CD14-positive monocyte (primary cell): ENCODE data around the gene RASGRF2. TPM values are rescaled to one million over a fixed set of nuclear protein-coding genes. Genes with fewer than 3 reads are reported as not detected.

Experiments
- DNase-seq, 3 donors: peaks; one replicate each; pipeline ENCODE4 v3.0.0-alpha.2; 2011 to 2022
- H2AFZ ChIP-seq: 2 replicates; pipeline ENCODE4 v1.6.0; 2012; ENCODE audit warnings: mild to moderate bottlenecking, low read depth, low read length, inconsistent platforms; ENCODE audit not compliant: insufficient read depth, poor library complexity, severe bottlenecking
- H3K27ac ChIP-seq, 2 donors: 1 replicate in 1 of 2; 2 replicates in 1 of 2; pipeline ENCODE4 v1.5.1; 2012 to 2013; ENCODE audit warnings: low read length in 2 of 2, control low read depth in 1 of 2, inconsistent platforms in 1 of 2, low read depth in 1 of 2, mild to moderate bottlenecking in 1 of 2
- H3K27me3 ChIP-seq, 2 donors: one replicate each; pipeline versions ENCODE4 v1.6.0 to v1.6.1; 2011 to 2013; ENCODE audit warnings: low read length in 2 of 2; ENCODE audit not compliant: control insufficient read depth in 2 of 2, insufficient read depth in 2 of 2
- H3K36me3 ChIP-seq, 2 donors: replicated peaks in 1 of 2; 1 replicate in 1 of 2; 2 replicates in 1 of 2; pipeline versions ENCODE4 v1.5.1 to v1.6.1; 2012 to 2013; ENCODE audit warnings: low read length in 2 of 2, control low read depth in 1 of 2, inconsistent platforms in 1 of 2, mild to moderate bottlenecking in 1 of 2; ENCODE audit not compliant: insufficient read depth in 2 of 2, control insufficient read depth in 1 of 2
- H3K4me1 ChIP-seq, 2 donors: 1 replicate in 1 of 2; 2 replicates in 1 of 2; pipeline versions ENCODE4 v1.5.1 to v1.6.1; 2012 to 2013; ENCODE audit warnings: low read length in 2 of 2, control low read depth in 1 of 2, inconsistent platforms in 1 of 2, mild to moderate bottlenecking in 1 of 2, moderate library complexity in 1 of 2; ENCODE audit not compliant: insufficient read depth in 2 of 2, control insufficient read depth in 1 of 2
- H3K4me2 ChIP-seq: replicated peaks from 2 replicates; pipeline ENCODE3; 2012; ENCODE audit warnings: low read length, moderate library complexity, mild to moderate bottlenecking; ENCODE audit not compliant: poor library complexity, severe bottlenecking; ENCODE audit errors: extremely low read depth
- H3K4me3 ChIP-seq, 3 experiments: fragments of 200-600 bp in 1 of 3; sonication (generic) in 1 of 3; replicated peaks in 1 of 3; 1 replicate in 2 of 3; 2 replicates in 1 of 3; pipeline ENCODE4 v1.5.1; 2011 to 2013; ENCODE audit warnings: low read length in 3 of 3, mild to moderate bottlenecking in 3 of 3, control low read depth in 2 of 3, low read depth in 2 of 3, inconsistent platforms in 1 of 3, moderate library complexity in 1 of 3
- H3K79me2 ChIP-seq: 2 replicates; pipeline ENCODE4 v1.6.0; 2012; ENCODE audit warnings: mild to moderate bottlenecking, control low read depth, inconsistent platforms, low read length, moderate library complexity; ENCODE audit not compliant: insufficient read depth
- H3K9ac ChIP-seq: 2 replicates; pipeline ENCODE4 v1.6.0; 2017; ENCODE audit warnings: low read length, mild to moderate bottlenecking; ENCODE audit not compliant: insufficient read depth, poor library complexity, severe bottlenecking
- H3K9me3 ChIP-seq, 2 donors: replicated peaks in 1 of 2; 1 replicate in 1 of 2; 2 replicates in 1 of 2; pipeline versions ENCODE4 v1.5.1 to v1.6.1; 2012 to 2013; ENCODE audit warnings: low read length in 2 of 2, control low read depth in 1 of 2; ENCODE audit not compliant: control insufficient read depth in 1 of 2, insufficient read depth in 1 of 2
- H4K20me1 ChIP-seq: 2 replicates; pipeline ENCODE4 v1.6.0; 2012; ENCODE audit warnings: mild to moderate bottlenecking, low read length, control low read depth, moderate library complexity; ENCODE audit not compliant: insufficient read depth
- H3K27ac Mint-ChIP-seq, 7 donors: one replicate each; pipeline ENCODE4 v1.8.0; 2020; ENCODE audit warnings: mild to moderate bottlenecking in 7 of 7, mixed read lengths in 7 of 7, moderate library complexity in 6 of 7, inconsistent platforms in 2 of 7
- H3K27me3 Mint-ChIP-seq, 3 donors: one replicate each; pipeline ENCODE4 v1.8.0; 2021 to 2022; ENCODE audit warnings: low read depth in 3 of 3, mild to moderate bottlenecking in 3 of 3, mixed read lengths in 3 of 3, moderate library complexity in 3 of 3, inconsistent platforms in 1 of 3
- H3K36me3 Mint-ChIP-seq, 2 donors: one replicate each; pipeline ENCODE4 v1.8.0; 2020; ENCODE audit warnings: mixed read lengths in 2 of 2, inconsistent platforms in 1 of 2, mild to moderate bottlenecking in 1 of 2
- H3K4me1 Mint-ChIP-seq: one replicate; pipeline ENCODE4 v1.8.0; 2020; ENCODE audit warnings: mild to moderate bottlenecking, mixed read lengths
- H3K4me3 Mint-ChIP-seq, 2 donors: one replicate each; pipeline ENCODE4 v1.8.0; 2020; ENCODE audit warnings: mild to moderate bottlenecking in 2 of 2, mixed read lengths in 2 of 2, moderate library complexity in 1 of 2
- H3K9me3 Mint-ChIP-seq, 7 donors: one replicate each; pipeline ENCODE4 v1.8.0; 2020 to 2022; ENCODE audit warnings: mixed read lengths in 7 of 7, mild to moderate bottlenecking in 6 of 7, moderate library complexity in 6 of 7, inconsistent platforms in 2 of 7
- WGBS: methylation state at CpG from one replicate; pipeline ENCODE4 v1.1.5; 2013; ENCODE audit warnings: missing lambda C conversion rate; ENCODE audit not compliant: insufficient coverage; 5-methylcytosine and 5-hydroxymethylcytosine counted together
- intact Hi-C, 2 donors: fragments of 100-400 bp; cut with micrococcal nuclease; formaldehyde crosslinking; loops; one replicate each; pipeline versions ENCODE4 v1.15.0 to v1.15.1; 2023
- polyA plus RNA-seq, 3 donors: library from polyadenylated mRNA; depleted of rRNA in 1 of 3; unstranded in 2 of 3; stranded (reverse) in 1 of 3; fragments of 300-500 nt in 2 of 3; fragments of >200 nt in 1 of 3; fragmentation: Illumina TruSeq in 2 of 3; gene quantifications; 1 replicate in 2 of 3; 2 replicates in 1 of 3; pipeline ENCODE4 v1.2.3, GENCODE V29; 2012 to 2021
- TF ChIP-seq, protein P1 (sequence below): fragments of 200-600 bp; IDR thresholded peaks from one replicate; pipeline ENCODE4 v1.8.0; 2022; ENCODE audit warnings: antibody characterized with exemption, mild to moderate bottlenecking

RASGRF2 gene
- polyA plus RNA-seq, 3 donors = 0.01 to 0.02 TPM; not detected in 1

DNA sequence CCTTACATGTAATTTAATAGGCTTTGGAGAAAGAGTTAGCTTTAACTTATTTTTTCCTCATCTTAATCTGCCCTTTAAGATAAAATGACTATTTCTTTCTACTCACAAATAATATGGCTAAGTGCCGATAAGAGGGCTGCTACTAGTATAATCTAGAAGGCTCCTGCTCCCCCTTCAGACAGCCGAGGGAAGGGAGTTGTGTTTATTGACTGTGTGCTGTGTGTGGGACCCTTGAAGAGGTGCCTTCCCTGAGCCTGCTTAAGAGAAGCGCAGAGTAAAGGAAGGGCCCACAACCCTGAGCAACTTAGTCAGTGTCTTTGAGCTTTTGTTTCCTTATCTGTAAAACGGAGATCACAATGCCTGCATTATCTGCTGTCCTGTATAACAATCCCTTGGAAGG lies 244.9 kb downstream of the RASGRF2 start:
- H3K9ac ChIP-seq = no peak overlapping the region
- H3K4me1 ChIP-seq = no peaks in the 10 kb centered on the region
- no peak for DNase-seq
- no peaks in the 10 kb centered on the region for H3K79me2 ChIP-seq
- H3K27ac ChIP-seq = no peak overlapping the region
- Mint-ChIP-seq H3K9me3 (no peaks in the 10 kb centered on the region), H3K27me3 (peaks cover 0 to 2% (median 2%) of the 10 kb centered on the region in 3 donors), H3K4me3 (no peak overlapping the region), H3K36me3 (no peaks in the 10 kb centered on the region), H3K4me1 (no peaks in the 10 kb centered on the region), H3K27ac (no peak overlapping the region)
- H3K4me3 ChIP-seq = no peak overlapping the region
- no peaks in the 10 kb centered on the region for H4K20me1 ChIP-seq
- H3K4me2 ChIP-seq = no peak overlapping the region
- no peaks in the 10 kb centered on the region for H3K9me3 ChIP-seq
- intact Hi-C loops = no loop called here
- no peaks in the 10 kb centered on the region for H3K36me3 ChIP-seq
- H3K27me3 ChIP-seq = no peaks in the 10 kb centered on the region
- WGBS = 100% methylated on average over 2 of the region's 4 CpGs
- H2AFZ ChIP-seq = no peak overlapping the region
- TF ChIP-seq, protein P1, sequence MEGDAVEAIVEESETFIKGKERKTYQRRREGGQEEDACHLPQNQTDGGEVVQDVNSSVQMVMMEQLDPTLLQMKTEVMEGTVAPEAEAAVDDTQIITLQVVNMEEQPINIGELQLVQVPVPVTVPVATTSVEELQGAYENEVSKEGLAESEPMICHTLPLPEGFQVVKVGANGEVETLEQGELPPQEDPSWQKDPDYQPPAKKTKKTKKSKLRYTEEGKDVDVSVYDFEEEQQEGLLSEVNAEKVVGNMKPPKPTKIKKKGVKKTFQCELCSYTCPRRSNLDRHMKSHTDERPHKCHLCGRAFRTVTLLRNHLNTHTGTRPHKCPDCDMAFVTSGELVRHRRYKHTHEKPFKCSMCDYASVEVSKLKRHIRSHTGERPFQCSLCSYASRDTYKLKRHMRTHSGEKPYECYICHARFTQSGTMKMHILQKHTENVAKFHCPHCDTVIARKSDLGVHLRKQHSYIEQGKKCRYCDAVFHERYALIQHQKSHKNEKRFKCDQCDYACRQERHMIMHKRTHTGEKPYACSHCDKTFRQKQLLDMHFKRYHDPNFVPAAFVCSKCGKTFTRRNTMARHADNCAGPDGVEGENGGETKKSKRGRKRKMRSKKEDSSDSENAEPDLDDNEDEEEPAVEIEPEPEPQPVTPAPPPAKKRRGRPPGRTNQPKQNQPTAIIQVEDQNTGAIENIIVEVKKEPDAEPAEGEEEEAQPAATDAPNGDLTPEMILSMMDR = no peak

DNA sequence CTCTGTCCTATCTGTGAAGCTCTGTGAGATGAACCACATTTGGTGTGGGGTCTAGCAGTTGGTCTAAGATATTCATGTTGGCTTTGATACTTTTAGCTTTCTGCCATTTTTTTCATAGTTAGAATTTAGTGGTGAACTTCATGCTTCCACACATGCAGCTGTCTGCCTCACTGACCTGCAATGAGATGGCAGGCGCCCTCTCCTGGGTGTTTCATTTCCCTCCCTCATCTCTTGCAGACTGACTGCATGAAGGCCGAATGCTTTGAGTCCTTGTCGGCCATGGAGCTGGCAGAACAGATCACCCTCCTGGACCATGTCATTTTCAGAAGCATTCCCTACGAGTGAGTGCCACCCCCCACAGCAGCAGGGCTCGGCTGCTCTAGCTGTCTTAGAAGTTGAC lies 246.8 kb downstream of the RASGRF2 start:
- H3K4me2 ChIP-seq = no peak overlapping the region
- H2AFZ ChIP-seq = no peak overlapping the region
- no peak overlapping the region for H3K4me3 Mint-ChIP-seq
- H3K9me3 Mint-ChIP-seq = no peaks in the 10 kb centered on the region
- H3K27ac Mint-ChIP-seq = no peak overlapping the region
- H3K4me1 Mint-ChIP-seq = no peaks in the 10 kb centered on the region
- no peaks in the 10 kb centered on the region for H4K20me1 ChIP-seq
- no peak for DNase-seq
- H3K9me3 ChIP-seq = no peaks in the 10 kb centered on the region
- no peaks in the 10 kb centered on the region for H3K27me3 ChIP-seq
- peaks cover 0 to 2% (median 2%) of the 10 kb centered on the region in 3 donors for H3K27me3 Mint-ChIP-seq
- H3K36me3 Mint-ChIP-seq = no peaks in the 10 kb centered on the region
- no peaks in the 10 kb centered on the region for H3K36me3 ChIP-seq
- WGBS = 100% methylated on average over 3 of the region's 5 CpGs
- TF ChIP-seq, protein P1 = no peak
- H3K4me3 ChIP-seq = no peak overlapping the region
- H3K9ac ChIP-seq = no peak overlapping the region
- intact Hi-C loops = no loop called here
- no peaks in the 10 kb centered on the region for H3K4me1 ChIP-seq
- no peaks in the 10 kb centered on the region for H3K79me2 ChIP-seq
- no peak overlapping the region for H3K27ac ChIP-seq
